Ishikawa (cell line): ENCODE data around the gene SNAP29.

Experiments used
- CEBPB ChIP-seq: IDR thresholded peaks from 2 replicates; pipeline ENCODE4 v1.6.1; 2012
- CREB1 ChIP-seq: IDR thresholded peaks from 2 replicates; pipeline ENCODE4 v1.6.1; 2012; ENCODE audit warnings: low read depth
- EGR1 ChIP-seq: IDR thresholded peaks from 2 replicates; pipeline ENCODE4 v1.6.1; 2012
- EP300 ChIP-seq: IDR thresholded peaks from 2 replicates; pipeline ENCODE4 v1.6.1; 2012; ENCODE audit warnings: borderline replicate concordance
- FOXM1 ChIP-seq: IDR thresholded peaks from 2 replicates; pipeline ENCODE4 v1.6.1; 2012; ENCODE audit warnings: low read depth, borderline replicate concordance
- MAX ChIP-seq: IDR thresholded peaks from 2 replicates; pipeline ENCODE4 v1.6.1; 2012
- NFIC ChIP-seq: IDR thresholded peaks from 2 replicates; pipeline ENCODE4 v1.6.1; 2012
- RAD21 ChIP-seq: IDR thresholded peaks from 2 replicates; pipeline ENCODE4 v1.6.1; 2012; ENCODE audit warnings: low read depth
- REST ChIP-seq: IDR thresholded peaks from 2 replicates; pipeline ENCODE4 v1.6.1; 2012; ENCODE audit warnings: low read depth, mild to moderate bottlenecking
- TAF1 ChIP-seq: IDR thresholded peaks from 2 replicates; pipeline ENCODE4 v1.6.1; 2012; ENCODE audit warnings: low read depth, mild to moderate bottlenecking
- TCF12 ChIP-seq: IDR thresholded peaks from 2 replicates; pipeline ENCODE4 v1.6.1; 2012; ENCODE audit warnings: low read depth
- TEAD4 ChIP-seq: IDR thresholded peaks from 2 replicates; pipeline ENCODE4 v1.6.1; 2012
- USF1 ChIP-seq: IDR thresholded peaks from 2 replicates; pipeline ENCODE4 v1.6.1; 2012
- YY1 ChIP-seq: IDR thresholded peaks from 2 replicates; pipeline ENCODE4 v1.6.1; 2012; ENCODE audit warnings: low read depth
- ZBTB7A ChIP-seq: IDR thresholded peaks from 2 replicates; pipeline ENCODE4 v1.6.1; 2012; ENCODE audit warnings: low read depth

Gene SNAP29

GRCh38 chr22:20869234-20869633, 10.4 kb downstream of the SNAP29 start:
- no peak for TF ChIP-seq YY1
- TF ChIP-seq FOXM1: no peak
- no peak for TF ChIP-seq NFIC
- no peak for TF ChIP-seq EGR1
- TF ChIP-seq USF1: no peak
- TF ChIP-seq EP300: no peak
- TF ChIP-seq TCF12: no peak
- no peak for TF ChIP-seq REST
- TF ChIP-seq MAX: no peak
- TF ChIP-seq ZBTB7A: no peak
- TF ChIP-seq CEBPB: no peak
- no peak for TF ChIP-seq TEAD4

- no peak for TF ChIP-seq REST
- no peak for TF ChIP-seq TAF1
- no peak for TF ChIP-seq TCF12
- no peak for TF ChIP-seq EP300
- no peak for TF ChIP-seq FOXM1
- TF ChIP-seq CREB1: no peak
- TF ChIP-seq NFIC: no peak
- TF ChIP-seq USF1: no peak
- no peak for TF ChIP-seq ZBTB7A
- TF ChIP-seq CEBPB: no peak
- no peak for TF ChIP-seq EGR1
- no peak for TF ChIP-seq RAD21
- TF ChIP-seq MAX: no peak
- TF ChIP-seq YY1: no peak
- no peak for TF ChIP-seq TEAD4
Measured at GRCh38 chr22:20873214-20873613, 14.4 kb downstream of the SNAP29 start.

GRCh38 chr22:20875296-20875695, 16.5 kb downstream of the SNAP29 start:
- TF ChIP-seq CEBPB (no peak), USF1 (no peak), EP300 (no peak), TCF12 (no peak), TAF1 (no peak), REST (no peak), FOXM1 (no peak), NFIC (no peak), RAD21 (no peak), YY1 (no peak), MAX (no peak), EGR1 (no peak), CREB1 (no peak), TEAD4 (no peak), ZBTB7A (no peak)

- no peak for TF ChIP-seq NFIC
- no peak for TF ChIP-seq MAX
- no peak for TF ChIP-seq ZBTB7A
- no peak for TF ChIP-seq REST
- TF ChIP-seq TCF12: no peak
- no peak for TF ChIP-seq TAF1
- TF ChIP-seq EP300: no peak
- TF ChIP-seq USF1: no peak
- no peak for TF ChIP-seq EGR1
- no peak for TF ChIP-seq RAD21
- no peak for TF ChIP-seq CEBPB
Measured at GRCh38 chr22:20877715-20878114, 18.9 kb downstream of the SNAP29 start.
